Measurements from ENCODE around the gene PRKCA.

GRCh38 chr17:66292353-66292752 is 10.1 kb upstream of the PRKCA start:
- TF ChIP-seq MAX (IDR thresholded peaks at IDR 0.05; ENCODE audit: insufficient read depth, insufficient read length) (no peak), POLR2A (IDR thresholded peaks at IDR 0.05; ENCODE audit: low read depth, low read length) (no peak), CTCF (IDR thresholded peaks at IDR 0.05; ENCODE audit: extremely low read depth in 1 of 2, insufficient read depth in 1 of 2, low read depth in 1 of 2, low read length in 2 of 2) (no peak), JUN (IDR thresholded peaks at IDR 0.05; ENCODE audit: borderline replicate concordance, insufficient read depth, insufficient read length, low read depth) (no peak), EZH2 (IDR thresholded peaks at IDR 0.05; ENCODE audit: borderline replicate concordance, low read depth, low read length, severe bottlenecking) (no peak), POLR2AphosphoS5 (IDR thresholded peaks at IDR 0.05; ENCODE audit: insufficient read depth, low read depth, low read length) (no peak), FOS (IDR thresholded peaks at IDR 0.05; ENCODE audit: borderline replicate concordance, insufficient read depth, low read length) (no peak), GATA2 (IDR thresholded peaks at IDR 0.05; ENCODE audit: insufficient read depth, insufficient read length, low read depth, low read length) (no peak)

Data from endothelial cell of umbilical vein (primary cell).